Measurements from ENCODE around the gene DYNLT5. TPM values are rescaled to one million over a fixed set of nuclear protein-coding genes. Genes with fewer than 3 reads are reported as not detected.
"Not testable (repeated sequence)": the region's sequence is repeated elsewhere in the genome, so short reads cannot be mapped to it uniquely, and the experiment has no call there.

Gene DYNLT5
- polyA plus RNA-seq, 10 donors, result 2.5 to 8.3 (median 4.9) TPM

- DNase-seq, result no peak
Observed at GRCh38 chr1:66787641-66788040, 35.4 kb downstream of the DYNLT5 start.

GRCh38 chr1:66788231-66788939, 36.1 kb downstream of the DYNLT5 start:
- DNase-seq, result no peak

GRCh38 chr1:66791621-66792610, 39.7 kb downstream of the DYNLT5 start:
- no peak for DNase-seq

- DNase-seq, result not testable (repeated sequence)
Observed at GRCh38 chr1:66795839-66796238, 43.6 kb downstream of the DYNLT5 start.

GRCh38 chr1:66809245-66809644, 57.0 kb downstream of the DYNLT5 start:
- no peak for DNase-seq

GRCh38 chr1:66809736-66810326, 57.6 kb downstream of the DYNLT5 start:
- DNase-seq, result no peak

- DNase-seq, result no peak
Observed at GRCh38 chr1:66824771-66825170, 72.5 kb downstream of the DYNLT5 start.

Other genes with a start within 250 kb of the DYNLT5 start
- 1 to 10 TPM; 1.3 to 6.1 (median 2.0) TPM for gene SGIP1, start 218.3 kb upstream of the DYNLT5 start, polyA plus RNA-seq (ENCODE audit: insufficient read length in 10 of 10)
- under 1 TPM in 1 of 10 donors, not detected in 9; 0.31 TPM for gene INSL5, start 48.8 kb downstream of the DYNLT5 start, polyA plus RNA-seq (ENCODE audit: insufficient read length in 10 of 10)
- 1 to 10 TPM; 2.5 to 4.9 (median 3.6) TPM for gene DNAI4, start 172.4 kb downstream of the DYNLT5 start, polyA plus RNA-seq (ENCODE audit: insufficient read length in 10 of 10)
- 10 to 100 TPM; 18.7 to 28.7 (median 23.9) TPM for gene MIER1, start 172.5 kb downstream of the DYNLT5 start, polyA plus RNA-seq (ENCODE audit: insufficient read length in 10 of 10)